Activated gamma-delta T cell treated with Interleukin-2 at 50 U/mL for 16 hours (primary cell): Measurements from ENCODE around the gene ATRNL1.

Experiments used
- DNase-seq: peaks from one replicate; pipeline ENCODE4 v3.0.0-alpha.2; 2020

Gene ATRNL1

GRCh38 chr10:115915429-115915828 is 822.3 kb downstream of the ATRNL1 start:
- no peak for DNase-seq

GRCh38 chr10:115918812-115919211 is 825.6 kb downstream of the ATRNL1 start:
- DNase-seq = no peak

- no peak for DNase-seq
Observed at GRCh38 chr10:115921795-115922194, 828.6 kb downstream of the ATRNL1 start.

GRCh38 chr10:115931309-115931708 is 838.1 kb downstream of the ATRNL1 start:
- DNase-seq = no peak

- no peak for DNase-seq
Observed at GRCh38 chr10:115932099-115932498, 838.9 kb downstream of the ATRNL1 start.

GRCh38 chr10:115933098-115933497 is 839.9 kb downstream of the ATRNL1 start:
- no peak for DNase-seq

GRCh38 chr10:115935731-115936130 is 842.6 kb downstream of the ATRNL1 start:
- DNase-seq = no peak

GRCh38 chr10:115936926-115937767 is 844.0 kb downstream of the ATRNL1 start:
- DNase-seq = no peak

GRCh38 chr10:115937768-115938056 is 844.5 kb downstream of the ATRNL1 start:
- DNase-seq = no peak

- no peak for DNase-seq
Observed at GRCh38 chr10:115939101-115939854, 846.1 kb downstream of the ATRNL1 start.

- no peak for DNase-seq
Observed at GRCh38 chr10:115941361-115941771, 848.2 kb downstream of the ATRNL1 start.

- DNase-seq = no peak
Observed at GRCh38 chr10:115942101-115942500, 848.9 kb downstream of the ATRNL1 start.

GRCh38 chr10:115944538-115944937 is 851.4 kb downstream of the ATRNL1 start:
- no peak for DNase-seq

GRCh38 chr10:115945701-115946445 is 852.7 kb downstream of the ATRNL1 start:
- no peak for DNase-seq

- no peak for DNase-seq
Observed at GRCh38 chr10:115947104-115947503, 853.9 kb downstream of the ATRNL1 start.

GRCh38 chr10:115948465-115948864 is 855.3 kb downstream of the ATRNL1 start:
- no peak for DNase-seq

- no peak for DNase-seq
Observed at GRCh38 chr10:115949282-115949844, 856.2 kb downstream of the ATRNL1 start.

GRCh38 chr10:115950320-115950719 is 857.2 kb downstream of the ATRNL1 start:
- no peak for DNase-seq

GRCh38 chr10:115951242-115951641 is 858.1 kb downstream of the ATRNL1 start:
- no peak for DNase-seq

GRCh38 chr10:115953281-115953680 is 860.1 kb downstream of the ATRNL1 start:
- no peak for DNase-seq

GRCh38 chr10:115953968-115954367 is 860.8 kb downstream of the ATRNL1 start:
- no peak for DNase-seq

GRCh38 chr10:115956225-115957011 is 863.3 kb downstream of the ATRNL1 start:
- no peak for DNase-seq
